Calu3 (cell line): Measurements from ENCODE around the gene RMP24.
A peak's percentile ranks its signal among the peaks of the same experiment; 100 is the strongest.

Experiments used
- BruUV-seq: library from RNA; stranded (reverse); fragments of 400-500 nt; replicated peaks from 2 replicates; lab custom pipeline; 2021; lab: Mats Ljungman, UMichigan
- CTCF ChIA-PET: fragments of 300-600 bp; sonication (Branson Sonifier 250); formaldehyde crosslinking; loops from one replicate; lab custom pipeline; 2022; ENCODE audit warnings: antibody characterized with exemption; lab: Charles Lee
- DNase-seq: peaks from one replicate; pipeline ENCODE4 v3.0.0; 2022
- H3K27ac Mint-ChIP-seq: one replicate; pipeline ENCODE4 v1.8.0; 2022; ENCODE audit warnings: mixed read lengths; ENCODE audit not compliant: unreplicated experiment
- H3K27me3 Mint-ChIP-seq: one replicate; pipeline ENCODE4 v1.8.0; 2022; ENCODE audit warnings: mixed read lengths; ENCODE audit not compliant: unreplicated experiment
- H3K36me3 Mint-ChIP-seq: one replicate; pipeline ENCODE4 v1.8.0; 2022; ENCODE audit warnings: mild to moderate bottlenecking, moderate library complexity, mixed read lengths; ENCODE audit not compliant: insufficient read depth, unreplicated experiment
- H3K4me1 Mint-ChIP-seq: one replicate; pipeline ENCODE4 v1.8.0; 2022; ENCODE audit warnings: mild to moderate bottlenecking, low read depth, mixed read lengths; ENCODE audit not compliant: unreplicated experiment
- H3K4me3 Mint-ChIP-seq: one replicate; pipeline ENCODE4 v1.8.0; 2022; ENCODE audit warnings: mild to moderate bottlenecking, low read depth, moderate library complexity, mixed read lengths; ENCODE audit not compliant: unreplicated experiment
- H3K9me3 Mint-ChIP-seq: one replicate; pipeline ENCODE4 v1.8.0; 2022; ENCODE audit warnings: low read depth, mixed read lengths; ENCODE audit not compliant: unreplicated experiment
- CTCF ChIP-seq: fragments of 200-600 bp; IDR thresholded peaks from one replicate; pipeline ENCODE4 v1.8.0; 2022; ENCODE audit warnings: antibody characterized with exemption; ENCODE audit not compliant: unreplicated experiment
- intact Hi-C: fragments of 100-400 bp; cut with micrococcal nuclease; formaldehyde crosslinking; loops from one replicate; pipeline ENCODE4 v1.10.0; 2022; ENCODE audit not compliant: unreplicated experiment

The RMP24 gene

GRCh38 chr18:35993013-35993412 is 20.5 kb downstream of the RMP24 start:
- TF ChIP-seq CTCF: no peak
- no peak overlapping the region for H3K4me3 Mint-ChIP-seq
- intact Hi-C loops: no loop called here
- peaks cover 7% of the 10 kb centered on the region for H3K36me3 Mint-ChIP-seq
- H3K9me3 Mint-ChIP-seq: no peaks in the 10 kb centered on the region
- CTCF ChIA-PET: no interaction called here
- H3K27ac Mint-ChIP-seq: no peak overlapping the region
- H3K27me3 Mint-ChIP-seq: no peaks in the 10 kb centered on the region
- no peak for DNase-seq
- H3K4me1 Mint-ChIP-seq: no peaks in the 10 kb centered on the region
- BruUV-seq: no TSS peak

- Mint-ChIP-seq H3K9me3 (peaks cover 2% of the 10 kb centered on the region), H3K27ac (peak overlapping the region; percentile 16), H3K4me1 (no peaks in the 10 kb centered on the region), H3K27me3 (no peaks in the 10 kb centered on the region), H3K4me3 (no peak overlapping the region), H3K36me3 (no peaks in the 10 kb centered on the region)
- no TSS peak for BruUV-seq
- intact Hi-C loops: no loop called here
- DNase-seq: no peak
- CTCF ChIA-PET: no interaction called here
- peak; percentile 37 for TF ChIP-seq CTCF
Measured at GRCh38 chr18:35998967-35999366, 26.5 kb downstream of the RMP24 start.

GRCh38 chr18:35999925-36000324 is 27.4 kb downstream of the RMP24 start:
- H3K4me1 Mint-ChIP-seq: no peaks in the 10 kb centered on the region
- no peaks in the 10 kb centered on the region for H3K27me3 Mint-ChIP-seq
- H3K4me3 Mint-ChIP-seq: no peak overlapping the region
- no peak overlapping the region for H3K27ac Mint-ChIP-seq
- intact Hi-C loops: no loop called here
- CTCF ChIA-PET: no interaction called here
- TF ChIP-seq CTCF: no peak
- no peak for DNase-seq
- H3K36me3 Mint-ChIP-seq: no peaks in the 10 kb centered on the region
- peaks cover 2% of the 10 kb centered on the region for H3K9me3 Mint-ChIP-seq
- BruUV-seq: no TSS peak

- no peak overlapping the region for H3K27ac Mint-ChIP-seq
- H3K27me3 Mint-ChIP-seq: no peaks in the 10 kb centered on the region
- H3K9me3 Mint-ChIP-seq: no peaks in the 10 kb centered on the region
- no peaks in the 10 kb centered on the region for H3K4me1 Mint-ChIP-seq
- H3K4me3 Mint-ChIP-seq: no peak overlapping the region
- peaks cover 5% of the 10 kb centered on the region for H3K36me3 Mint-ChIP-seq
- no peak for TF ChIP-seq CTCF
- no TSS peak for BruUV-seq
- intact Hi-C loops: no loop called here
- CTCF ChIA-PET: no interaction called here
- DNase-seq: no peak
Measured at GRCh38 chr18:36006997-36007396, 34.5 kb downstream of the RMP24 start.
